Measurements from ENCODE around the gene NAB2.

NAB2 gene

DNA sequence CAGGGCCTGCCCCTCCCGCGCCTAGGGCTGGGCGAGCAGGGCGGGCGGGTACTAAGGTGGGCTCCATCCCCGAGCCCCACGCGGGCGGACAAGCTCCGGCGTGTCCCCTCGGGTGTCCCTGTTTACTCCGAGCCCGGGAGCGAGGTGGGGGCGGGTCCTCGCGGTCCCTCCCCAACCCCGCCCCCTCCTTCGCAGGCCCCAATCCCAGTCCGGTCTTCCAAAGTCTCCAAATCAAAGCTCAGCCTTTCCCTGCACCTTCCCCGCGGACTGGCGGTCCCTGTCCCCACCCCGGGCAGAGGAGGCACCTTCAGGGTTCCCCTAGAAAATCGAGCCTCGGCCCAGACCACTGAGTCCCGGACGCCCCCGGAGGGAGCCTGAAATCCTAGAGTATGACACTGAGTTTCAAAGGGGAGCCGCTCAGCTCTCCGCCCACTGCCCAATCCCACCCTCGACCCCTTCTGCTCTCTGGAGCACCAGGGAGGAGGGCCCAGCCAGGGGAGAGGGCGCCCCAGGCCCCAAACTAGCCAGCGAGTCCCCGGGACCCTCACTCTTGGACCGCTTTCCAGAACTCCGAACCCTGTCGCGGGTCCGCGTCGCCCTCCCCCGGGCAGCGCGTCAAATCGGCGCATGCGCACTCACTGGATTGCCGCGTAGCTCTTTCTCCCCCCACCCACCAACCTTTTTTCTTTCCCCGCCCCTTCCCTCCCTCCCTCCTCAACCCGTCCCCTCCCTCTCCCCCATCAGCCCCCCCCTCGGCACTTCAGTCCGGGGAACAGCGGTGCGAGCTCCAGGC, 39.0 kb downstream of the NAB2 start, which contains the start of gene LRP1:
Gene LRP1, plus strand, starts transcription at position 758 of the 793 bp plus-strand sequence. CDS start 482 bp downstream, outside the sequence.
- H3K4me3 ChIP-seq (ENCODE audit: low read length), result peak within 1 kb of the TSS; percentile 79
- peak; percentile 76 for DNase-seq (ENCODE audit: low read depth, low spot score)

DNA sequence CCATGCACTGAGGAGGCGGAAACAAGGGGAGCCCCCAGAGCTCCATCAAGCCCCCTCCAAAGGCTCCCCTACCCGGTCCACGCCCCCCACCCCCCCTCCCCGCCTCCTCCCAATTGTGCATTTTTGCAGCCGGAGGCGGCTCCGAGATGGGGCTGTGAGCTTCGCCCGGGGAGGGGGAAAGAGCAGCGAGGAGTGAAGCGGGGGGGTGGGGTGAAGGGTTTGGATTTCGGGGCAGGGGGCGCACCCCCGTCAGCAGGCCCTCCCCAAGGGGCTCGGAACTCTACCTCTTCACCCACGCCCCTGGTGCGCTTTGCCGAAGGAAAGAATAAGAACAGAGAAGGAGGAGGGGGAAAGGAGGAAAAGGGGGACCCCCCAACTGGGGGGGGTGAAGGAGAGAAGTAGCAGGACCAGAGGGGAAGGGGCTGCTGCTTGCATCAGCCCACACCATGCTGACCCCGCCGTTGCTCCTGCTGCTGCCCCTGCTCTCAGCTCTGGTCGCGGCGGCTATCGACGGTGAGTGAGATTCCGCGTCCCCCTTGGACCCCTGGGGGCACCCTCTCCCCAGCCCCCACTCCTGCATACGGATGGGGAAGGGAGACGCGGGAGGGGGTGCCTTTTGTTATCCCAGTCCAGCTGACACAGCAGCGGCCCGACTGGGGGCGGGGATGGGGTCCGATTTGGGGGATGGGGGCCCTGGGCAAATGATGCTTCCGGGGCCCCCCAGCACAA, 39.8 kb downstream of the NAB2 start:
- peak overlapping the region; percentile 79 for H3K4me3 ChIP-seq (ENCODE audit: low read length)
- DNase-seq (ENCODE audit: low read depth, low spot score), result no peak

- no peak overlapping the region for H3K4me3 ChIP-seq (ENCODE audit: low read length)
- no peak for DNase-seq (ENCODE audit: low read depth, low spot score)
Measured at GRCh38 chr12:57129321-57129842, 40.5 kb downstream of the NAB2 start.

DNA sequence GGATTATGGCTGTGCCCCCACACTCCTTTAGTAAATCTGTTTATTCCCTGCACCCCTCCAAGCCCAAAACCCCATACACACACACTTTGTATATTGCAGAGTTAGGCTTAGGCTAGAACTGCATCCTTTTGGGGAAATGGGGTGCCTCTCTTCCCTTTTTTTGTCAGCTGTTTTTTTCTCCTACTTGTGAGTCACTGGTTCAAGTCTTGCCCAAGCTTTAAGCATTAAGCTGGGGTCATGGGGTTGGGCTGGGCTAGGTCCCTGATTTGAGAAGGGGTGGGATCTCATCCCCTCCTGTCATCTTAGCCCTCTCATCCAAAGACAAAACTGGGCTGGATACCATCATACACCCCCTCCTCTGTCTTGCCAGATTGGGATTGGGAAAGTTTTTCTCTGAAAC, 41.0 kb downstream of the NAB2 start:
- H3K4me3 ChIP-seq (ENCODE audit: low read length), result no peak overlapping the region
- no peak for DNase-seq (ENCODE audit: low read depth, low spot score)

DNA sequence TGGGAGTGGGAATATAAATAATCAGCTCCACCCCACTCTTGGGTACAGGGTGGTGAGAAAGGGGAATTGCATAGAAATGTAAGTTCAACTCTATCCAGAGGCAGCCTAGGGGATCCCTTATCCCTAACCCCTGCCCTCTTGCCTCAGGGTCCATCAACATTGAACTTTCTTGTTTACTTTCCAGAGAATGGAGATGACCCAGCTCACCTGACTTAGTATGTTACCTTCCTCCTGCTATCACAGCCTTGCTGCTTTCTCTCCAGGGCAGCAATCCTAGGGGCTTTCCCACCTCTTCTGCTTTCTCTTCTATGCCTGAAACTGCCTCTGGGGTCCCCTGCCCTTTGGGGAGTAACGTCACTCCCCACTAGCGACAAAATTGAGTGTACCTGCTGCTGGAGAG, 42.0 kb downstream of the NAB2 start:
- DNase-seq (ENCODE audit: low read depth, low spot score), result no peak
- H3K4me3 ChIP-seq (ENCODE audit: low read length), result no peak overlapping the region

GRCh38 chr12:57131896-57132744, 43.2 kb downstream of the NAB2 start:
- H3K4me3 ChIP-seq (ENCODE audit: low read length), result no peak overlapping the region
- DNase-seq (ENCODE audit: low read depth, low spot score), result no peak

- H3K4me3 ChIP-seq (ENCODE audit: low read length), result no peak overlapping the region
Measured at GRCh38 chr12:57133013-57133569, 44.2 kb downstream of the NAB2 start.

DNA sequence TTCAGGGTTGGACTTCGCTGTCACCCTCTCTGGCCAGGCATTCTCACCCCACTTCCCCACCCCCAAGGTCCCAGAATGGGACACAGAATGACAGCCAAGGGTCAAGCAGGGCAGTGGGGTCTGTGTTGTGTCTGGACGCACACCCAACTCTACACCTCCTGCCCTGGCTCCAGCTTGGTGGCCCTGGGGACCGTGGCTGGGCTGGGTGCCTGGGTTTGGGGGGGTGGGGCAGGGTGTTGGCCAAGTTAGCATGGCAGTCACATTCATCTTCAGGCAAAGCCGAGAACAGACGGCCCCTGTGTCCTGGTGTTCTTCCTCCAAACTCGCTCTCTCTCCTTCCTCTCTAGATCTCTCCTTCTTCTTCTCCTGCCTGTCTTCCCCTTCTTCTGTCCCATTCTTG, 45.0 kb downstream of the NAB2 start:
- DNase-seq (ENCODE audit: low read depth, low spot score), result no peak
- H3K4me3 ChIP-seq (ENCODE audit: low read length), result no peak overlapping the region

More at GRCh38 chr12:57133013-57133569, 44.2 kb downstream of the NAB2 start:
- no peak for DNase-seq (ENCODE audit: low read depth, low spot score)

GRCh38 chr12:57134949-57135348, 46.0 kb downstream of the NAB2 start:
- DNase-seq (ENCODE audit: low read depth, low spot score), result no peak
- no peak overlapping the region for H3K4me3 ChIP-seq (ENCODE audit: low read length)

- DNase-seq (ENCODE audit: low read depth, low spot score), result no peak
- H3K4me3 ChIP-seq (ENCODE audit: low read length), result no peak overlapping the region
Measured at GRCh38 chr12:57135527-57136326, 46.8 kb downstream of the NAB2 start.

GRCh38 chr12:57138526-57139272, 49.8 kb downstream of the NAB2 start:
- DNase-seq (ENCODE audit: low read depth, low spot score), result no peak
- no peak overlapping the region for H3K4me3 ChIP-seq (ENCODE audit: low read length)

GRCh38 chr12:57139796-57140649, 51.1 kb downstream of the NAB2 start:
- no peak overlapping the region for H3K4me3 ChIP-seq (ENCODE audit: low read length)
- no peak for DNase-seq (ENCODE audit: low read depth, low spot score)

DNA sequence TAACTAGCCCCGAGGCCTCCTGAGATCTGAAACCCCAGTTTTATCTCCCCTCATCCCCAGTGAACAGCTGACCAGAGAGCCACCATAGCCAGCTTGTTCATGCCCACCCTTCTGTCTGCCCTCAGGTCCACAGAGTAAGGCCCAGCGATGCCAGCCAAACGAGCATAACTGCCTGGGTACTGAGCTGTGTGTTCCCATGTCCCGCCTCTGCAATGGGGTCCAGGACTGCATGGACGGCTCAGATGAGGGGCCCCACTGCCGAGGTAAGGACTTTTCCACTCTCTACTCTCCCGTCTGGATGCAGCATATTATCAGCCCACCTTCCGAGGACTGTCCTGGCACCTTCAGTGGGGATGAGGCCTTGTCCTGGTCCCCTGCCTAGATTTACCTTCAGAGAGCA, 52.3 kb downstream of the NAB2 start:
- DNase-seq (ENCODE audit: low read depth, low spot score), result no peak

DNA sequence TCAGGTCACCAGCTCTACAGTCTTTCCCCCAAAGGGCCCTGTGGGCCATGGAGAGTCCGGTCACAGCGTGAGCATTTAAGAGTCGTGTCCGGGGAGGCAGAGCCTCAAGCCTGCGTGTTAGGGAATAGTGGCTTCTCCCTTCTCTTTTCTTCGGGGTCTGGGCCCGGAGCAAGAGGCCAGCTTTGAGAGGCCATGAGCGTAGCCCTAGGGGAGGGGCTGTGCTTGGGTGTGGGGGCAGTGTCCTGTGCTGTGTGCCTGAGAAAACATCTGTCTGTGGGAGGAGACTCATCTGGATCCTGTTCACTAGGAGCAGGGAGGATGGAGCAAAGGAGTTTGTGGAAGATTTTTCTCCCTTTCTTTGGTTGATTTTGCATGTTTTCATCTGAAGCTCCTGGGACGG, 53.2 kb downstream of the NAB2 start:
- DNase-seq (ENCODE audit: low read depth, low spot score), result no peak
- no peak overlapping the region for H3K4me3 ChIP-seq (ENCODE audit: low read length)

More for the DNA sequence above, 52.3 kb downstream of the NAB2 start:
- H3K4me3 ChIP-seq (ENCODE audit: low read length), result no peak overlapping the region

DNA sequence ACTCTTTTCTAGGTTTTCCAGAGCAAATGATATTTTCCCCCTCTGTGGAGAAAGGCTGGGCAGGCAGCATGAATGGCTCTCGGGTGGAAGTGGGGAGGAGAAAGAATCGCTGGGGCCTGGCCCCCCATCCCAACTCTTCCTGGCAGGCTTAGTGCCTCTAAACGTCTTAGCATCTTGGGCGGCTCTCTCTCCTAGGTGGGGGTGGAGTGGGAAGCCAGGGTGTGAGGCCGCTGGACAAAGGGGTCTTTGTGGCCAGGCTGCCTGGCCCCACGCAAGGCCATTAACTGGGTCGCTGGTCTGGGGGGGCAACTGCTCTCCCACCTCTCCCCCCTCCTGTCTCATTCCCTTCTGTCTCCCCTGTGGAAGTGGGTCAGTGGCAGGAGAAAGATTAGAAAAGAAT, 53.8 kb downstream of the NAB2 start:
- no peak overlapping the region for H3K4me3 ChIP-seq (ENCODE audit: low read length)
- no peak for DNase-seq (ENCODE audit: low read depth, low spot score)

- peak; percentile 74 for DNase-seq (ENCODE audit: low read depth, low spot score)
- H3K4me3 ChIP-seq (ENCODE audit: low read length), result no peak overlapping the region
Measured at GRCh38 chr12:57143454-57143853, 54.5 kb downstream of the NAB2 start.

All from Jurkat, Clone E6-1 (cell line).